Measurements from ENCODE around the gene KRT36. TPM values are rescaled to one million over a fixed set of nuclear protein-coding genes. Genes with fewer than 3 reads are reported as not detected.

The KRT36 gene
- total and polyA plus RNA-seq, 2 of the 8 experiments (the other 6 are each of a cell fraction or from before 2014, with no cell fraction given) = not detected

GRCh38 chr17:41518789-41519449 lies 29.2 kb upstream of the KRT36 start, which contains the start of gene KRT15:
KRT15 (minus strand) TSS chr17:41518890; CDS start chr17:41518827, 63 bp downstream.
- H3K27me3 ChIP-seq (replicated peaks in 1 of 4; ENCODE audit: control insufficient read depth in 3 of 4, extremely low read depth in 1 of 4, insufficient read depth in 3 of 4, low read length in 3 of 4) = no peaks in the 10 kb centered on the region; a peak in 1 of 7 replicates
- H3K18ac ChIP-seq (ENCODE audit: extremely low read depth, low read length) = peak within 1 kb of the TSS; percentile 52; the same call in 1 of the 2 replicates
- no peak for DNase-seq (ENCODE audit: low read depth in 1 of 2, low spot score in 2 of 2)
- H4K5ac ChIP-seq (ENCODE audit: insufficient read length, low read depth, low read length) = no peak within 1 kb of the TSS
- no peak within 1 kb of the TSS for H3K27ac ChIP-seq (ENCODE audit: low read depth, low read length)
- no peak within 1 kb of the TSS for H3K4ac ChIP-seq (replicated peaks; ENCODE audit: insufficient read length, low read depth, low read length)
- TF ChIP-seq POLR2AphosphoS5 (IDR thresholded peaks at IDR 0.05; ENCODE audit: low read depth, low read length) (no peak), ASH2L (IDR thresholded peaks at IDR 0.05; ENCODE audit: low read length) (peak; percentile 53)
- H3K79me1 ChIP-seq (ENCODE audit: low read depth, low read length) = no peaks in the 10 kb centered on the region
- 0 out of 2 replicates have a peak within 1 kb of the TSS, but pooled peaks have one; percentile 32 for H2BK20ac ChIP-seq (ENCODE audit: low read length)
- no peak within 1 kb of the TSS for H3K4me2 ChIP-seq (ENCODE audit: insufficient read depth in 1 of 2, low read depth in 2 of 2, low read length in 2 of 2)
- H2BK120ac ChIP-seq (replicated peaks; ENCODE audit: low read depth, low read length) = no peak within 1 kb of the TSS
- no peak within 1 kb of the TSS for H3K56ac ChIP-seq (replicated peaks; ENCODE audit: insufficient read length, low read depth, low read length)
- no peaks in the 10 kb centered on the region for H3K79me2 ChIP-seq (ENCODE audit: control insufficient read depth in 1 of 2, insufficient read depth in 2 of 2, low read length in 2 of 2)
- H2BK15ac ChIP-seq (ENCODE audit: low read length) = peak within 1 kb of the TSS; percentile 88; the same call in 1 of the 2 replicates
- H3K9me3 ChIP-seq (ENCODE audit: insufficient read depth in 2 of 2, low read depth in 1 of 2, low read length in 1 of 2) = no peaks in the 10 kb centered on the region
- H3K14ac ChIP-seq (ENCODE audit: insufficient read length) = no peak within 1 kb of the TSS
- ChIA-PET POLR2A (ENCODE audit: partially characterized antibody) (interaction anchor here (0.6 to 8.0 kb wide), 3 partner anchors 10 to 169 kb away, joined by 3 to 69 read pairs (median 3); partner anchors contain the start of gene KRT19), CTCF (ENCODE audit: partially characterized antibody) (interaction anchor here (0.6 to 3.4 kb wide), 7 partner anchors 30 to 1064 kb away, joined by 3 to 13 read pairs (median 4); no protein-coding TSS in a partner anchor)
- H4K8ac ChIP-seq (ENCODE audit: extremely low read depth, insufficient read depth, low read length) = peak within 1 kb of the TSS; percentile 38
- H2BK5ac ChIP-seq (ENCODE audit: low read depth, low read length) = 0 out of 2 replicates have a peak within 1 kb of the TSS, but pooled peaks have one; percentile 16
- H3K4me1 ChIP-seq (replicated peaks in 1 of 4; ENCODE audit: control insufficient read depth in 3 of 4, insufficient read depth in 4 of 4, low read length in 3 of 4) = peaks cover 0 to 16% (median 10%) of the 10 kb centered on the region in 4 experiments; a peak in 6 of 7 replicates
- no peak within 1 kb of the TSS for H2AK5ac ChIP-seq (ENCODE audit: low read depth, low read length)
- H3K23me2 ChIP-seq (ENCODE audit: low read depth, low read length) = no peaks in the 10 kb centered on the region; the same call in 1 of the 2 replicates
- peaks cover 2 to 3% of the 10 kb centered on the region in 2 experiments for H4K20me1 ChIP-seq (replicated peaks in 1 of 2; ENCODE audit: control insufficient read depth in 1 of 2, insufficient read depth in 2 of 2, low read length in 2 of 2)
- no peak for FAIRE-seq
- no peak within 1 kb of the TSS for H2AFZ ChIP-seq (ENCODE audit: low read length)
- 84% methylated on average over 8 of the region's 8 CpGs; no CpG with 5 or more reads in 1 of the 2 experiments for WGBS, 2 experiments (ENCODE audit: extremely low coverage in 1 of 2, insufficient coverage in 1 of 2, insufficient read length in 1 of 2, insufficient replicate concordance in 2 of 2, low coverage in 1 of 2, low lambda C conversion rate in 2 of 2, missing lambda C conversion rate in 1 of 2)
- no peak within 1 kb of the TSS for H3K4me3 ChIP-seq (ENCODE audit: extremely low read depth in 1 of 4, insufficient read depth in 2 of 4, low read depth in 3 of 4, low read length in 4 of 4)
- H3K9ac ChIP-seq (replicated peaks in 1 of 4; ENCODE audit: extremely low read depth in 1 of 4, low read depth in 3 of 4, low read length in 3 of 4) = no peak within 1 kb of the TSS; a peak in 1 of 7 replicates
- H3K23ac ChIP-seq (ENCODE audit: insufficient read length) = no peak within 1 kb of the TSS
- H3K36me3 ChIP-seq (ENCODE audit: control insufficient read depth in 2 of 4, insufficient read depth in 4 of 4, low read length in 3 of 4) = peaks cover 3 to 17% (median 6%) of the 10 kb centered on the region in 4 experiments; a peak in 5 of 8 replicates
- H2BK12ac ChIP-seq (ENCODE audit: low read depth, low read length) = peak within 1 kb of the TSS; percentile 17; the same call in 1 of the 2 replicates
- peak within 1 kb of the TSS; percentile 31 for H4K91ac ChIP-seq (replicated peaks; ENCODE audit: insufficient read length, low read length)
